ENCODE results near the gene FAM171A1.
"Not testable (repeated sequence)": the region's sequence is repeated elsewhere in the genome, so short reads cannot be mapped to it uniquely, and the experiment has no call there.

The FAM171A1 gene

GRCh38 chr10:15276039-15276438 is 95.0 kb downstream of the FAM171A1 start:
- not testable (repeated sequence) for DNase-seq

DNA sequence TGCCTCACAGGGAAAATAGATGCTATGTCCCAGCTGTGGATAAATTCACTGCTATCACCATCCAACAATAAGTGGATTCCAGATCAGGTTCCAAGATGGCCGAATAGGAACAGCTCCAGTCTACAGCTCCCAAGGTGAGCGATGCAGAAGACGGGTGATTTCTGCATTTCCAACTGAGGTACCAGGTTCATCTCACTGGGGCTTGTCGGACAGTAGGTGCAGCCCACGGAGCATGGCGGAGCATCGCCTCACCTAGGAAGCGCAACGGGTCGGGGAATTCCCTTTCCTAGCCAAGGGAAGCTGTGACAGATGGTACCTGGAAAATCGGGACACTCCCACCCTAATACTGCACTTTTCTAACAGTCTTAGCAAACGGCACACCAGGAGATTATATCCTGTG is 101.3 kb downstream of the FAM171A1 start:
- not testable (repeated sequence) for DNase-seq

- no peak for DNase-seq
Measured at GRCh38 chr10:15267496-15267895, 103.6 kb downstream of the FAM171A1 start.

GRCh38 chr10:15266117-15266516 is 105.0 kb downstream of the FAM171A1 start:
- no peak for DNase-seq

GRCh38 chr10:15265558-15265957 is 105.5 kb downstream of the FAM171A1 start:
- DNase-seq: no peak

- DNase-seq: no peak
Measured at GRCh38 chr10:15265056-15265455, 106.0 kb downstream of the FAM171A1 start.

DNA sequence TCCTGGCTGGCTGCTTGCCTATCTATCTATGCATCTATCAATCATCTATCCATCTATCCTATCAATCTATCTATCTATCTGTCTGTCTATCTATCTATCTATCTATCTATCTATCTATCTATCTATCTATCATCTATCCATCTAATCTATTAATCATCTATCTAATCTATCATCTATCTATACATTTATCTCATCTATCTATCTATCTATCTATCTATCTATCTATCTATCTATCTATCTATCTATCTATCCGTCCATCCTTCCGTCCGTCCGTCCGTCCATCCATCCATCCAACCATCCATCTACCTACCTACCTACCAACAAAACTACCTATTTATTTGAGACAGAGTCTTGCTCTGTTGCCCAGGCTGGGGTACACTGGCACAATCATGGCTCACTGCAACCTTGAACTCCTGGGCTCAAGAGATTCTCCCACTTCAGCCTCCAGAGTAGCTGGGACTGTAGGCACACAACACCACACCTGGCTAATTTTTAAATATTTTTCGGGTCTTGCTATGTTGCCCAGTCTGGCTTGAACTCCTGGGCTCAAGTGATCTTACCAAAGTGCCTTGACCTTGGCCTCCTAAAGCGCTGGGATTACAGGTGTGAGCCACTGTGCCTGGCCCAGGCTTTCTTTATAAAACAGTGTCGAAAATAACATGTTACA is 107.3 kb downstream of the FAM171A1 start:
- no peak for DNase-seq

DNA sequence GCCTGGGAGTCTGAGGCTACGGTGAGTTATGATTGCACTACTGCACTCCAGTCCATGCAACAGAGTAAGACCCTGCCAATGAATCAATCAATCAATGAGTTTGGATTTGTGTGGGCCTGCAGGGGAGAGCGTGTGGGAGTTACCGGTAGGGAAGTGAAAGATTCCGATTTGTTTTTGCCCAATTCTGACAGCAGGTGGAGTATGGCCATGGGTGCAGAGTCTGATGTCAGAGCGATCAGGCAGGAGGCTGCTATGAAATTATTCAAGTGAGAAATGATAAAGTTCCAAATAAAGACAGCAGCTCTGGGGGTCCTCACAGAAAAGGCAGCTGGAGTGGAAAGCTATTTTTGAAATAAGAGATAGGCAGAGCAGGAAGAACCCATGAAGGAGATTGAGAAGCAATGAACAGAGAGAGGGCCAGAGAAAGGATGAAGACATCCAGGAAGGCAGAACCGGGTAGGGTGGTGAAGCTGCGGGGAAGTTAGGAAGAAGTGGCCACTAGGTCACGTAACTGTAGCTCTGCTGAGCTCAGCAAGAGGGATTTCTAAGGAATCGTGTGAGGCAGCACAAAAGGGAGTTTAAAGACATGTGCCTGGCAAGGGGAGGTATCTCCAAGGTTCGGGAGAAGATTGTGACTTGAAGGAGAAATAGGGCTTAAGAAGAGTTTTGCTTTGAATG is 108.9 kb downstream of the FAM171A1 start:
- DNase-seq: no peak

DNA sequence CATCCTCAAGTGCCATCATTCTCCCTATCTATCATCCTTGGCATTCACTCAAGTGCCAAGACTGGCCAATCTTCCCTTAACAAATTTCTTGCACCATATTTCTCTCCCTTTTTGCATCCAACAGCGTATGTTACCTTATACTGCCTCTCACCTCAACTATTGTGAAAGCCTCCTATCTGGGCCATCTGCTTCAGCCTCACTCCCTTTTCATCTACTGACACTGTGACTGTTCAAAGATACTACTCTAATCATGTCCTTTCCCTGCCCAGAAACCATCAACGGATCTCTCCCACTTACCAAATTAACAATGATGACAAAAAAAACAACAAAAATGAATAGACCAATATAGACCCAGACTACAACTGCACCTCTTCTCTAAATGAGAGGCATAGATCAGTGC is 112.0 kb downstream of the FAM171A1 start:
- DNase-seq: no peak

DNA sequence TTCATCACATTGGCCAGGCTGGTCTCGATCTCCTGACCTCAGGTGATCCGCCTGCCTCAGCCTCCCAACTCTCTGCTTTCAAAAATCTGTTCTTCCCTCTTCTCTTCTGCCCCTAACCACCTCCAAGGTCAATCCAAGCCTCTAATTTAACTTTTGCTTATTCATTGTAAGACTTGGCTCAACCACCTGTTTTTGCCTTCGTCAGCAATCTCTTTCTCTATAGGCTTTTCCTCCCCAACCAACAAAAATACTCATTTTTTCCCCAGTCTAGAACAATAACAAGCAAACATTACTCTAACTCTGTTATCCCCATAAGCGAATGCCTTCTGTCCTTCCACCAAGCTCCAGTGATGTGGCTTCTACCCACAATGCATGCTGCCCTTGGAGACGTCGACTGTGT is 112.8 kb downstream of the FAM171A1 start:
- DNase-seq: no peak

DNA sequence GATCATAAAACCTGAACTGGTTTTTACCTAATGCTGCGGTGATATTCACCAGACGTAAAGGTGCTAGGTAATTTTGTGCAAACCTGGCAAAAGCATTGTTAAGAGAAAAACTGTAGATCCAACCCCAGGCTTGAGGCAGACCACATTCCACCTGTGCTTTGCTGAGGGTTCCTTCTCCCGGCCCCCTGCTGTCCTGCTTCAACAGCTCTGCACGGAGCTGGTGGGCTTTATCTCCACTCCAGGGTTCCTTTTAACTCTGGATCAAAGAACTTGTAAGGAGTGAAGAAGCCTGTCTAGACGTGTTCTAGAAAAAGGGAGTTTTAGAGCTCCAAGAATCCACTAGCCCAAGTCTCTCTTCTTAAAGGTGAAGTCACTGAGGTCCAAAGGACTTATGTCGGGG is 115.1 kb downstream of the FAM171A1 start:
- no peak for DNase-seq

DNA sequence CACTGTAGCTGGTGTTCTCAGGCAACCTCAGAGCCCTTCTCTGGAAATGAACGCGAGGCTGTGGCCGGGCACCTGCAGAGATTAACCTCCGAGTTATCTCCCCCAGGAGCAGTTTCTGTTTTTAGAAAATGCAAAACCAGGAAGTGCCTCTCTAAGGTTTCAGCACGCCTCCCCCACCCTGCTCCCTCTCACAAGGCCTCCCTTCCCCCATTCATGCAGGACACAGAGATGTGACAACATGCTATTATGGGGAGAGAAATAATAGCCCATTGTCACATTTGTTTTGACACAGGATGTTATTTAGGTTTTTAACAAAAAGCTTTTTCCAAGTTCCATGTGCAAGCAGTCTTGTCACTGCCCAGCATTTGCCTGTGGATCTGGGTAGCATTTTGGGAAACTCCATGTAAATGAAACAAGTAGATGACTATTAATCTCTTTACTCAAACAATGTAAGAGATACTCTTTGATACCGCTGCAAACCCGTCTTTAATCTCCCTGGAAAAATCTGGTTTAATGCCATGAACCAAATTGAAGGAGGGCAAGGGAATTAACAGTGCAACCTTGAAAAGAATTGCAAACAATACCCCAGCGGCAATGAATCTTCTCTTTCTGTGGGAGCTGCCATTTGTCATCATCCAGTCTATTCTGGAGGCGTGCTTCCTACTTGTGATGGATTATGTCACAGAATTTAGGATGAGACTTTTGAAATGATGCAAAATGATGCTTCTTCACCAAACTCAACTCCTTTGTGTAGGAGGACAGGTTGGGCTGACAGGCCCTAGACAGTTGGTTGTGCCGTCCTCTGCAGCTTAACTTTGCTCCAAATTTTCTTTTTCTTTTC is 116.1 kb downstream of the FAM171A1 start:
- DNase-seq: no peak

- DNase-seq: no peak
Measured at GRCh38 chr10:15253951-15254807, 116.9 kb downstream of the FAM171A1 start.

DNA sequence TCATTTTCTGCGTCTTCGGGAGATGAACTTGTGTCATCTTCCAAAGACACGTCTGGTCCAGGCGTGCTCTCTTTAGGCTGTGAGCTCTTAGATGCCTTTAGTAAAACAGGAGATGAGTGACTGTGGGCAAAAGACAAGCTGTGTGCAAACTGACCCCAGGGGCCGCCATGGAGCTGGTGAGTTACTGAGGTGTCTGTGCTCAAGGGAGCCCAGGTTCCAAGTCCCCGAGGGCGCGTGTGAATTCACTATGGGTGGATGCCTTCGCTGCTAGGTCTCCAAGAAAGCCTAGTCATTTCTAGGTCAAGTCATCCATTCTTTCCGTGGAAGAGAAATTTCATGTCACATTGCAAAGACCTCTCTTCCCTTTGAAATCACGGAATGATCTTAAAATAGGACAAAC is 118.7 kb downstream of the FAM171A1 start:
- no peak for DNase-seq

DNA sequence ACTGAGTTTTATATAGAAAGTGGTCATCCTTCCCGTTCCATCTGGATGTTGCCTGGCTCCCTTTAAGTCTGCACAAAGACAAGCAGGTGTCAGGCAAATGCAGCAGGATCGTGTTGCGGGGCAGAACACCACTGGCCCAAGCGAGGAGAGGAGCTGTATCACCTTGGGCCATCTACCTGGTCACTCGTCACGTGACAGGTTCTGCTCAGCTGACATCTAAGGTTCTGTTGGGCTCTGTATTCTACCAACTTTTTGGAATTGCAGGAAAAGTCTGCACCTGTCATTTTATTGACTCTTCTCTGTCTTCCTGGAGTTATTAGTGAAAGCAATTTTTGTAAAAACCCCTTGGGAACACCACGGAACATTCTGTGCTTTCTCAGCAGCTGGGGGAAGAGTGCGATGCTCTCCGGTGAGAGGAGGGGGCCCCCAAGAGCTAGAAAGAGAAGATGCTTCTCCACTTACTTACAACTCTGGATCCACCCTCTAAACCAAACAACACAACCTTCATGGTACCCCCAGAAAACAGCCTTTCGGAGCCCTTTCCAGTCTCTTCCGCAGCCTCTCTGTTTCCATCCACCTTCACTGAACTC is 119.2 kb downstream of the FAM171A1 start:
- no peak for DNase-seq

- no peak for DNase-seq
Measured at GRCh38 chr10:15245530-15245929, 125.6 kb downstream of the FAM171A1 start.

GRCh38 chr10:15244635-15245197 is 126.4 kb downstream of the FAM171A1 start:
- DNase-seq: no peak

DNA sequence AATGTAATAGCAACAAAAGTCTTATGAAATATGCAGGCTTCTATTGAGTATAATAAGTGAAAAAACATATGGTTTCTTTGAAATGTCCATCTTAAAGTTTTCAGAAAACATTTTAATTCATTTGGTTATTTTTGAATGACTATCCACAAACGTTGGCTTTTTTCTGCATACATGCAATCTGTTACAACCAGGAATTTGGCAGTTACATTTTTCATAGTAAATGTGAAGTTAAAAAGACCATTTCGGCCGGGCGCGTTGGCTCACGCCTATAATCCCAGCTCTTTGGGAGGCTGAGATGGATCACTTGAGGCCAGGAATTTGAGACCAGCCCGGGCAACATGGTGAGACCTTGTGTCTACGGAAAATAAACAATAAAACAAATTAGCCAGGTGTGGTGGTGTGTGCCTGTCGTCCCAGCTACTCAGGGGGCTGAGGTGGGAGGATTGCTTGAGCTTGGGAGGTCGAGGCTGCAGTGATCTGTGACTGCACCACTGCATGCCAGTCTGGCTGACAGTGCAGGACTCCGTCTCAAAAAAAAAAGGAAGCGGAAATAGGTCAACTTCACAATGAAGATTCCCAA is 128.7 kb downstream of the FAM171A1 start:
- DNase-seq: no peak

GRCh38 chr10:15241306-15241705 is 129.8 kb downstream of the FAM171A1 start:
- no peak for DNase-seq

DNA sequence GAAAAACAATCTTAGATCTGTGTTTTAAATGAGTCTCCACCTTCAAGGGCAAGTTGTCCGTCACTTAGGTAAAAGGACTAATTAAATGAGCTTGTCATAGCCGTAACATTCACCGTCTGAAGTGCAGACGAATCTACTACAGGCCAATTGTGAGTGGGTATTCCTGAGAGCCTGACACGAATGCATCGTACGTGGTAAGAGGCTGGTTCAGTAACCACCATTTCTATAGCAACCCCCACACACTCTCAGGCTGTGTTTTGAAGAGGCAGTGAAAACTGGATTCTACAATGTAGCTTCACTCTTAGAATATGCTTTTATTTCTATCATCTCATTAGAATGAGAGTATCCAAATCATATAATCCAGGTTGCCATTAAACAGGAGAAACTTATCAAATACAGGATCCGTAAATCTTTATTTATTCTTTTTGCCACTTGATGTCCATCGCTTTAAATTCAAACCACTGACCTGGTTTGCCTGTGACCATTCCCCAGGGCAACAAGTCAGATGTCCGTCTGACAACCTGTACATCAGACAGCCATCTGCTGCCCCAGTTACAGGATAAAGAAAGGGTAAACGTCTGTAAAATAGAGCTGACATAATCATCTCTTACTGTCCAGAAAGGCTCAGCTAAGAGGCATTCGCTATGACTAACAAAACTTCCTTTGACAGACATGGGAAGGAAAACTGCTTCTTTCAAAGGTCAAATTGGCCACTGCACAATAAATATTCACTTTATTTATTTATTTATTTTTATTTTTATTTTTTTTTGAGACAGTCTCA is 132.3 kb downstream of the FAM171A1 start:
- no peak for DNase-seq

DNA sequence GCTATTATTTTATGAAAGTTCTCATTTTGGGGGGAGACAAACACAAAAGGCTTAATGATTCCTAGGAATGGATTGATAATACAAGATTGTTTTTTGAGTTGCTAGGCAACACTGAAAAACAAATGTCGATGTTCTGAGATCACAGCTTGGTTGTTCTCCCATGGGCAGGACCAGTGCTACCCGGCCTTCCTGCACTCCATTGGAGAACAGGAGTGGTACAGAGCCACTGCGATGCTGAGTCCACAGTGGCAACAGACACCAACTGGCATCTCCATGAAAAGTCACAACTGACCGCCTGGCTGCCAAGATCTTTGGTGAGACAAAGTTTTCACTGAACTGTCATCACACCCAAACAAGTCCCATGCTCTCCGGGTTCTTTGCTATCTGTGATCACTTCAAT is 133.7 kb downstream of the FAM171A1 start:
- no peak for DNase-seq

Data from activated CD4-positive, CD25-positive, alpha-beta regulatory T cell treated with anti-CD3 and anti-CD28 coated beads, Interleukin-2, amount 50 U/mL, for 72 hours (primary cell).